Measurements from ENCODE around the gene DNAJA4. TPM values are rescaled to one million over a fixed set of nuclear protein-coding genes. Genes with fewer than 3 reads are reported as not detected.

Gene DNAJA4
- polyA plus RNA-seq, 2 of the 4 experiments (the other 2 are of a cell fraction), result 0.05 to 0.13 TPM

- TF ChIP-seq PHF8 (IDR thresholded peaks at IDR 0.05; ENCODE audit: borderline replicate concordance, low read depth), result no peak
- TF ChIP-seq CTCF (IDR thresholded peaks at IDR 0.05), result no peak
- no peak for TF ChIP-seq RFX5 (IDR thresholded peaks at IDR 0.05)
- TF ChIP-seq FOSL2 (IDR thresholded peaks at IDR 0.05), result no peak
- no peak for TF ChIP-seq FOSL2 (CRISPR knock-in tag; IDR thresholded peaks at IDR 0.05)
- no peak for TF ChIP-seq CHD4 (IDR thresholded peaks at IDR 0.05; ENCODE audit: borderline replicate concordance)
- no peak for TF ChIP-seq USF2 (IDR thresholded peaks at IDR 0.05)
- no peak for TF ChIP-seq HOXB5 (CRISPR knock-in tag; IDR thresholded peaks at IDR 0.05)
- no peak for TF ChIP-seq ZNF302 (CRISPR knock-in tag; IDR thresholded peaks at IDR 0.05)
These were observed 737 bp downstream of the DNAJA4 start (continued) for GRCh38 chr15:78265137-78265460.

- Histone ChIP-seq H3K4me1 (no peaks in the 10 kb centered on the region), H3K9me3 (no peaks in the 10 kb centered on the region), H3K4me3 (no peak overlapping the region), H3K27ac (no peak overlapping the region), H3K4me2 (no peak overlapping the region)
- DNase-seq (ENCODE audit: low read depth in 1 of 2, low spot score in 1 of 2), result no peak
- ChIA-PET POLR2A (interaction anchor here (1.5 kb wide), 1 partner anchor 34 kb away, joined by 5 read pairs; the partner anchor contains the start of gene SKIC8), CTCF (interaction anchor here (0.9 to 1.7 kb wide), 8 partner anchors 13 to 157 kb away, joined by 3 to 6 read pairs (median 4); partner anchors contain the start of gene CIB2)
- TF ChIP-seq FOXS1 (CRISPR knock-in tag; IDR thresholded peaks at IDR 0.05) (no peak), CHD4 (IDR thresholded peaks at IDR 0.05; ENCODE audit: borderline replicate concordance) (no peak), FOSB (CRISPR knock-in tag; IDR thresholded peaks at IDR 0.05) (no peak), HOXB5 (CRISPR knock-in tag; IDR thresholded peaks at IDR 0.05) (no peak), TFCP2L1 (CRISPR knock-in tag; IDR thresholded peaks at IDR 0.05) (no peak), ZC3H11A (IDR thresholded peaks at IDR 0.05) (no peak), USF2 (IDR thresholded peaks at IDR 0.05) (no peak), MAX (IDR thresholded peaks at IDR 0.05) (no peak), ESRRA (IDR thresholded peaks at IDR 0.05; ENCODE audit: borderline replicate concordance, low read length) (no peak), SREBF2 (IDR thresholded peaks at IDR 0.05) (no peak), RFX5 (IDR thresholded peaks at IDR 0.05) (no peak), CBX2 (IDR thresholded peaks at IDR 0.05; ENCODE audit: borderline replicate concordance, low read depth) (no peak), CHD2 (IDR thresholded peaks at IDR 0.05; ENCODE audit: low read length, partially characterized antibody) (no peak), KDM1A (IDR thresholded peaks at IDR 0.05; ENCODE audit: low read depth) (no peak), PBX3 (IDR thresholded peaks at IDR 0.05) (no peak), NR3C1 (IDR thresholded peaks at IDR 0.05) (no peak), HDAC2 (IDR thresholded peaks at IDR 0.05) (no peak), REST (IDR thresholded peaks at IDR 0.05) (no peak), HOXB13 (CRISPR knock-in tag; IDR thresholded peaks at IDR 0.05; ENCODE audit: low read depth) (no peak)
- no peak for FAIRE-seq
- WGBS (ENCODE audit: missing lambda C conversion rate), result 62% methylated on average over 9 of the region's 9 CpGs
- ATAC-seq, result no peak; a peak in 1 of 6 replicates
These were observed 1.4 kb downstream of the DNAJA4 start for GRCh38 chr15:78265752-78266224.

Data from A549 (cell line).